ENCODE data around the gene PEX16.

- TF ChIP-seq REST (IDR thresholded peaks at IDR 0.05; ENCODE audit: insufficient read depth in 1 of 2, low read depth in 2 of 2, low read length in 2 of 2) (peak in 1 of 2 experiments; percentile 77; a peak in 2 of 4 replicates), POLR2AphosphoS5 (IDR thresholded peaks at IDR 0.05; ENCODE audit: low read depth, low read length) (no peak), TAF1 (IDR thresholded peaks at IDR 0.05; ENCODE audit: borderline replicate concordance, insufficient read depth, low read length) (no peak)
Observed at GRCh38 chr11:45924927-45925326, 7.2 kb upstream of the PEX16 start.
